ENCODE data around the gene SYTL3. TPM values are rescaled to one million over a fixed set of nuclear protein-coding genes. Genes with fewer than 3 reads are reported as not detected.
"Not testable (repeated sequence)": the region's sequence is repeated elsewhere in the genome, so short reads cannot be mapped to it uniquely, and the experiment has no call there.

The SYTL3 gene
- total RNA-seq, 2 experiments from 2014 or later = 43.5 to 48.3 TPM

- Mint-ChIP-seq H3K9me3 (ENCODE audit: insufficient read depth) (no peaks in the 10 kb centered on the region), H3K4me3 (no peak overlapping the region), H3K4me1 (ENCODE audit: low read depth) (peaks cover 34% of the 10 kb centered on the region), H3K36me3 (ENCODE audit: low read depth) (peaks cover 84% of the 10 kb centered on the region), H3K27me3 (ENCODE audit: low read depth) (no peaks in the 10 kb centered on the region), H3K27ac (peak overlapping the region; percentile 43)
- POLR2A ChIA-PET = no interaction called here
- ATAC-seq (no peak), DNase-seq (no peak)
- CTCF ChIA-PET = interaction anchor here (1.2 to 1.4 kb wide), 2 partner anchors 10 to 352 kb away, joined by 4 to 5 read pairs; no protein-coding TSS in a partner anchor
Observed at GRCh38 chr6:158783167-158783450, 133.3 kb downstream of the SYTL3 start.

GRCh38 chr6:158783851-158784250 is 134.0 kb downstream of the SYTL3 start:
- CTCF ChIA-PET = interaction anchor here (1.1 kb wide), 1 partner anchor 175 kb away, joined by 3 read pairs; no protein-coding TSS in a partner anchor
- H3K27me3 Mint-ChIP-seq (ENCODE audit: low read depth) = no peaks in the 10 kb centered on the region
- no peaks in the 10 kb centered on the region for H3K9me3 Mint-ChIP-seq (ENCODE audit: insufficient read depth)
- peaks cover 37% of the 10 kb centered on the region for H3K4me1 Mint-ChIP-seq (ENCODE audit: low read depth)
- peaks cover 83% of the 10 kb centered on the region for H3K36me3 Mint-ChIP-seq (ENCODE audit: low read depth)
- peak overlapping the region; percentile 57 for H3K27ac Mint-ChIP-seq
- DNase-seq (no peak), ATAC-seq (no peak)
- POLR2A ChIA-PET = interaction anchor here (0.7 kb wide), 1 partner anchor 176 kb away, joined by 4 read pairs; no protein-coding TSS in a partner anchor
- no peak overlapping the region for H3K4me3 Mint-ChIP-seq

GRCh38 chr6:158784505-158784904 is 134.7 kb downstream of the SYTL3 start:
- H3K27me3 Mint-ChIP-seq (ENCODE audit: low read depth) = no peaks in the 10 kb centered on the region
- ChIA-PET CTCF (interaction anchor here (1.0 to 1.1 kb wide), 2 partner anchors 93 to 174 kb away, joined by 3 to 4 read pairs; no protein-coding TSS in a partner anchor), POLR2A (interaction anchor here (0.7 kb wide), 1 partner anchor 177 kb away, joined by 4 read pairs; no protein-coding TSS in a partner anchor)
- H3K9me3 Mint-ChIP-seq (ENCODE audit: insufficient read depth) = no peaks in the 10 kb centered on the region
- H3K4me3 Mint-ChIP-seq = no peak overlapping the region
- H3K4me1 Mint-ChIP-seq (ENCODE audit: low read depth) = peaks cover 43% of the 10 kb centered on the region
- ATAC-seq (no peak), DNase-seq (no peak)
- H3K36me3 Mint-ChIP-seq (ENCODE audit: low read depth) = peaks cover 83% of the 10 kb centered on the region
- no peak overlapping the region for H3K27ac Mint-ChIP-seq

- Mint-ChIP-seq H3K27me3 (ENCODE audit: low read depth) (no peaks in the 10 kb centered on the region), H3K27ac (no peak overlapping the region), H3K4me3 (no peak overlapping the region), H3K36me3 (ENCODE audit: low read depth) (peaks cover 86% of the 10 kb centered on the region), H3K4me1 (ENCODE audit: low read depth) (peaks cover 49% of the 10 kb centered on the region), H3K9me3 (ENCODE audit: insufficient read depth) (no peaks in the 10 kb centered on the region)
- ChIA-PET CTCF (interaction anchor here (1.0 to 1.1 kb wide), 2 partner anchors 94 to 173 kb away, joined by 3 to 4 read pairs; no protein-coding TSS in a partner anchor), POLR2A (no interaction called here)
- no peak for DNase-seq
- no peak for ATAC-seq
Observed at GRCh38 chr6:158785036-158785435, 135.2 kb downstream of the SYTL3 start.

- ChIA-PET CTCF (interaction anchor here (1.4 kb wide), 1 partner anchor 187 kb away, joined by 3 read pairs; no protein-coding TSS in a partner anchor), POLR2A (no interaction called here)
- H3K4me1 Mint-ChIP-seq (ENCODE audit: low read depth) = peaks cover 62% of the 10 kb centered on the region
- H3K4me3 Mint-ChIP-seq = no peak overlapping the region
- H3K27me3 Mint-ChIP-seq (ENCODE audit: low read depth) = no peaks in the 10 kb centered on the region
- H3K27ac Mint-ChIP-seq = no peak overlapping the region
- ATAC-seq (no peak), DNase-seq (no peak)
- H3K9me3 Mint-ChIP-seq (ENCODE audit: insufficient read depth) = no peaks in the 10 kb centered on the region
- H3K36me3 Mint-ChIP-seq (ENCODE audit: low read depth) = peaks cover 74% of the 10 kb centered on the region
Observed at GRCh38 chr6:158786645-158787304, 136.9 kb downstream of the SYTL3 start.

- no peaks in the 10 kb centered on the region for H3K27me3 Mint-ChIP-seq (ENCODE audit: low read depth)
- ATAC-seq (no peak), DNase-seq (no peak)
- peaks cover 65% of the 10 kb centered on the region for H3K4me1 Mint-ChIP-seq (ENCODE audit: low read depth)
- no peaks in the 10 kb centered on the region for H3K9me3 Mint-ChIP-seq (ENCODE audit: insufficient read depth)
- ChIA-PET CTCF (no interaction called here), POLR2A (no interaction called here)
- H3K36me3 Mint-ChIP-seq (ENCODE audit: low read depth) = peaks cover 68% of the 10 kb centered on the region
- peak overlapping the region; percentile 70 for H3K27ac Mint-ChIP-seq
- no peak overlapping the region for H3K4me3 Mint-ChIP-seq
Observed at GRCh38 chr6:158787395-158787794, 137.5 kb downstream of the SYTL3 start.

GRCh38 chr6:158789115-158789917 is 139.5 kb downstream of the SYTL3 start:
- Mint-ChIP-seq H3K4me1 (ENCODE audit: low read depth) (peaks cover 69% of the 10 kb centered on the region), H3K27ac (peak overlapping the region; percentile 97), H3K9me3 (ENCODE audit: insufficient read depth) (no peaks in the 10 kb centered on the region), H3K27me3 (ENCODE audit: low read depth) (no peaks in the 10 kb centered on the region), H3K4me3 (peak overlapping the region; percentile 71), H3K36me3 (ENCODE audit: low read depth) (peaks cover 55% of the 10 kb centered on the region)
- peak; percentile 99 for ATAC-seq
- DNase-seq = peak; percentile 84
- POLR2A ChIA-PET = interaction anchor here (0.8 to 2.1 kb wide), 7 partner anchors 14 to 121 kb away, joined by 3 to 18 read pairs (median 3); partner anchors contain the start of gene EZR
- CTCF ChIA-PET = interaction anchor here (0.7 to 6.2 kb wide), 24 partner anchors 9 to 345 kb away, joined by 3 to 76 read pairs (median 4); no protein-coding TSS in a partner anchor

- no peak overlapping the region for H3K4me3 Mint-ChIP-seq
- DNase-seq (no peak), ATAC-seq (no peak)
- peaks cover 55% of the 10 kb centered on the region for H3K36me3 Mint-ChIP-seq (ENCODE audit: low read depth)
- no peaks in the 10 kb centered on the region for H3K9me3 Mint-ChIP-seq (ENCODE audit: insufficient read depth)
- H3K4me1 Mint-ChIP-seq (ENCODE audit: low read depth) = peaks cover 71% of the 10 kb centered on the region
- H3K27ac Mint-ChIP-seq = peak overlapping the region; percentile 97
- POLR2A ChIA-PET = no interaction called here
- no peaks in the 10 kb centered on the region for H3K27me3 Mint-ChIP-seq (ENCODE audit: low read depth)
- CTCF ChIA-PET = interaction anchor here (1.6 to 6.2 kb wide), 3 partner anchors 20 to 182 kb away, joined by 5 to 76 read pairs (median 11); no protein-coding TSS in a partner anchor
Observed at GRCh38 chr6:158791274-158791855, 141.5 kb downstream of the SYTL3 start.

GRCh38 chr6:158792505-158792904 is 142.7 kb downstream of the SYTL3 start:
- H3K9me3 Mint-ChIP-seq (ENCODE audit: insufficient read depth); ATAC-seq; H3K27me3 Mint-ChIP-seq (ENCODE audit: low read depth); H3K4me3 Mint-ChIP-seq; DNase-seq; H3K27ac Mint-ChIP-seq: not testable (repeated sequence)
- H3K36me3 Mint-ChIP-seq (ENCODE audit: low read depth) = peaks cover 55% of the 10 kb centered on the region
- CTCF ChIA-PET = interaction anchor here (0.7 to 6.2 kb wide), 16 partner anchors 10 to 274 kb away, joined by 3 to 76 read pairs (median 4); no protein-coding TSS in a partner anchor
- POLR2A ChIA-PET = interaction anchor here (0.6 kb wide), 1 partner anchor 56 kb away, joined by 3 read pairs; no protein-coding TSS in a partner anchor
- peaks cover 77% of the 10 kb centered on the region for H3K4me1 Mint-ChIP-seq (ENCODE audit: low read depth)

GRCh38 chr6:158793432-158793831 is 143.6 kb downstream of the SYTL3 start:
- ChIA-PET CTCF (interaction anchor here (0.6 to 6.2 kb wide), 24 partner anchors 8 to 316 kb away, joined by 3 to 76 read pairs (median 4); no protein-coding TSS in a partner anchor), POLR2A (no interaction called here)
- Mint-ChIP-seq H3K36me3 (ENCODE audit: low read depth) (peaks cover 52% of the 10 kb centered on the region), H3K27me3 (ENCODE audit: low read depth) (no peaks in the 10 kb centered on the region), H3K27ac (no peak overlapping the region), H3K4me3 (no peak overlapping the region), H3K9me3 (ENCODE audit: insufficient read depth) (no peaks in the 10 kb centered on the region), H3K4me1 (ENCODE audit: low read depth) (peaks cover 82% of the 10 kb centered on the region)
- DNase-seq (no peak), ATAC-seq (no peak)

GRCh38 chr6:158795516-158795915 is 145.7 kb downstream of the SYTL3 start:
- DNase-seq (no peak), ATAC-seq (no peak)
- H3K36me3 Mint-ChIP-seq (ENCODE audit: low read depth) = peaks cover 50% of the 10 kb centered on the region
- no peak overlapping the region for H3K4me3 Mint-ChIP-seq
- peaks cover 81% of the 10 kb centered on the region for H3K4me1 Mint-ChIP-seq (ENCODE audit: low read depth)
- POLR2A ChIA-PET = interaction anchor here (1.5 kb wide), 1 partner anchor 75 kb away, joined by 5 read pairs; no protein-coding TSS in a partner anchor
- CTCF ChIA-PET = interaction anchor here (0.9 to 2.5 kb wide), 5 partner anchors 19 to 339 kb away, joined by 3 to 11 read pairs (median 4); no protein-coding TSS in a partner anchor
- H3K27me3 Mint-ChIP-seq (ENCODE audit: low read depth) = no peaks in the 10 kb centered on the region
- no peaks in the 10 kb centered on the region for H3K9me3 Mint-ChIP-seq (ENCODE audit: insufficient read depth)
- H3K27ac Mint-ChIP-seq = peak overlapping the region; percentile 55

Measured in activated CD8-positive, alpha-beta T cell treated with anti-CD3 and anti-CD28 coated beads, Interleukin-2, amount 10 ng/mL, durations not matched to agents 7 days and 5 days (primary cell).